HG02852 (cell line): ENCODE data around the gene TIMM10B.
A peak's percentile ranks its signal among the peaks of the same experiment; 100 is the strongest.

Experiments used
- ATAC-seq: cut with Tn5 transposase; IDR thresholded peaks from one replicate; pipeline ENCODE4 v1.9.1; 2021; ENCODE audit warnings: mild to moderate bottlenecking, moderate library complexity; ENCODE audit not compliant: unreplicated experiment

Gene TIMM10B

DNA sequence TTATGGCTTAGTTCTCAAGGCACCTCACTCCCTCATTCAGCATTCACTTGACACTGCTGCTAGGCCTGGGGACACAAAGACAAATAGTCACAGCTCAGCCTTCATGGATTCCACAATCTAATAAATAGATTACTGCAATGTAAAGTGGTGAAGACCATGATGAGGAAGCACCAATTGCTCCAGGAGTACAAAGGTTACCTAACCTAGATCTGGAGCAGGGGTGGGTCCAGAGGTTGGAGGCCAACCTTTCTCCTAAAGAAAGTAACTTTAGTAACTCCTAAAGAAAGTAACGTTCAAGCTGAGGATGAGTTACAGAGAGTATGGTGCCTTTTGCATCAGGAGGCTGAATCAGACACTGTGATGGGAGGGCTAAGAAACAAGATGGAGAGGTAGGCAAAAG, 11.7 kb upstream of the TIMM10B start:
- ATAC-seq = no peak

DNA sequence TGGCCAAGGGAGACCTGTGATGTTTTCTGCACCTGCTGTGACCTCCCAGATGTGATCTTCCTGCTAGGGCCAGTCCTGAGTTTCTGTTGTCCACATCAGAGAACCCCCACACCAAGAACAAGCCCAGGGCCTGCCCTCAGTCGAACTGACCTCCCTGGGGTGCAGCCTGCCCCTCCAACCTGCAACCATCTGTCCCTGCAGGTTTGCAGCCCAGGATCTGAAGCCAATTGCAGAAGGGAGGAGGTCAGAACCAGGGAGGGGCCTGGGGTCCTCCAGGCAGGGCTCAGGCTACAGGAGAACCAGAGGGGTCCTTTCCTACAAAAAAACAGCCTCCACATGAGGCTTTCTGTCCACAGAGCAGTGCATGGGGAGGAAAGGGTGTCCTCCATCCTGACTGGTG, 8.4 kb upstream of the TIMM10B start:
- no peak for ATAC-seq

DNA sequence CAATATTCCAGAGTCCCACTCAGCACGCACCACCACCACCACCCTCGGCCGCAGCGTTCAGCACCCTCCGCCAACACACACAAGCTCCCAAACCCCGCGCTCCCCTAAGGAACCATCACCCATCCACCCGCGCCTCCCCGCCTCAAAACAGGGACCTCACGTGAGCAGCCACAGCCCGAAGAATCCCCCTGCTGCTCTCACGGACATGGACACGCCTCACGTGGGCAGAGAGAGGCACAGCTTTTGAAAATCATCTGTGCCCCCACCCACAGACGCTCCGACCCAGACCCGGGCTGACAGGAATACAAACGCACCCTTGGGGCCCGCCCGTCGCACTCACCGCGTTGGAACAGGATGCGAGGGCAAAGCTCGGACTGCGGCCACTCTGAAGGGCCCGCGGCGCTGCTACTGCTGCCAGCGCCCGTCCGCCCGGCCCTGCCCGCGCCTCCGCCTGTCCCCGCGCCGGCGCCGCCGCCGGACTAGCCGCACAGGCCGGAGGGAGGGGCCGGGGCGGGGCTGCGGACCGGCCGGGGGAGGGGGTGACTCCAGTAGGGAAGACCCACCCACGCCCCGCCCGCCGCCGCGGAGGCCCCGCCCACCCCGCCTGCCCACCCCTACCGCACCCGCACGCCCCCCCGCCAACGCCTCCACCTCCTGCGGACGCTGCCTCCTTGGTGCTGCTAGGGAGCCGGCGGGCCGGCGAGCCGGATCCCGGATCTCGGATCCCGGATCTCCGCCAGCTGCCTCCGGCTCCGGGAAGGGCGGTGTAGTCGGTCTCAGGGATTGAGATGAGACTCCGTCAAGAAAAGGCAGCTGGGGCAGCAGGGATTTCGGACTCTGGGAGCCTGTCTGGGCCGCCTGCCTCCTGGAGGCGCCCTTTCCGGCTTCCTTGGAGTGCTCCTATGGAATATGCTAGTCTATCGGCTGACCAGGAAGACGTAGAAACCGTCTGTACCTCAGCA, 7.6 kb upstream of the TIMM10B start, which contains the start of gene TRIM3:
TSS of gene TRIM3 (minus strand) at position 491 of the 962 bp plus-strand sequence. CDS start 8,246 bp downstream, outside the sequence.
- peak; percentile 72 for ATAC-seq

DNA sequence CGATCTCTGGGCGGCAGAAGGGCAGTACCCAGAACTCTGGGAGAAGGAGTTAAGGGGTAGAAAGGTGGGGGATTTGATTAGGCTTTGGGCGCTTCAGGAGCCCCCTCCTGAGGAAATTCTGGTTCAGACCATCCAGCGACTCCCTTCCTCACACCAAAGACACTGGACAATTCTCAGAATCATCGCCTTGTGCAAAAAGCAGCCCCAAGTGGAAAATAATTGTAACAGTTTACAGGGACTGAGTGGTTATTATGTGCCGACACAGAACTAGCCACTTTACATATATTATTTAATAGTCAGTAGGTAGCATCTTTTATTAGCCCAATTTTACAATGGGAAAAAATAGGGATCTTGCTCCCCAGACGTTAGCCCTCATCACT, 6.9 kb upstream of the TIMM10B start:
- ATAC-seq = peak; percentile 3

DNA sequence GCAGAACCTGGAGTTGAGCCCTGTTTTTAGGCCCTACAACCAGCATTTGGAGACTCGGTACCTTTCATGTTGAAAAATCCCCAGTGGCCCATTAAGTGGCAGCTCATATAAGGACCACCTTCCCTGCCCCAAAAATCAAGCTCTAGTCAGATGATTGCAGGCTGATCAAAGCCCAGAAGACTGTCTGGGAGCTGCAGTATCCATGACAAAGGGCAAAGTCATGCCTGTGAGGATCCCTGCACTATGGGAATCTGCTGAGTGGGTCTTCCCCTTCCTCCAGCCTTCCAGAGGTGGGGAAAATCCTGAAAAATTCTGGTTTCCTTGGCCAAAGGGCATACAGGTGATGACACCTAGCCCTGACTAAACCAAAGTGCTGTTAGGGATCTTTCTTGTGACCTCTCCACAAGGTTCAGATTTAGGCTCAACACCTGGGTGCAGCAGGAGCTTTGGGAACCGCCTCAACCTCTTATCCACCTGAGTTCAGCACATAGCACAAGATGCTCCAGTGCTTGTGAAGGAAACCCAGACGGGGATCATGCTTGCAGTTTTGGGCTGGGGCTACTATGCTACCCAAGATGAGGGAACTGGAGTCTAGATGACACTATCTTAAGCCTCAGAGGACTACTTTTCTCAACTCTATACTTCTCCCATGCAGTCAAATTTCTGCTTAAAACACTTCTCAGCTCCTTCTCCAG, 6.3 kb upstream of the TIMM10B start:
- ATAC-seq = no peak

DNA sequence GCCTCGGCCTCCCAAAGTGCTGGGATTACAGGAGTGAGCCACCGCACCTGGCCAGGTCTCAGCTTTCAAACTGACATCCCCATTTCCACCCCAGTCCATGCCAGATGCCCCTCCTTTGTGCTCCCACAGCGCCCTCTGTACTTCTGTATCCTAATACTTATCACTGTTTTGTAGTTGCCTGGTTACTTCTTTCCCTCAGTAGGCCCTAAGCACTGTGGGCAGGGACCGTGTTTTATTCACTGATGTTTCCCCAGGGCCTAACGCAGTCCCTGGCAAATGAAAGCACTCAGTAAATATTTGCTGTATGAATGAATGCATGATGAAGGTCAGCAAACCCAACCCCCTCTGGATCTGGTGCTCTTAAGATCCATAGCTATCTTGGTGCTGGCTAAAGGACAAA, 5.4 kb upstream of the TIMM10B start:
- no peak for ATAC-seq

DNA sequence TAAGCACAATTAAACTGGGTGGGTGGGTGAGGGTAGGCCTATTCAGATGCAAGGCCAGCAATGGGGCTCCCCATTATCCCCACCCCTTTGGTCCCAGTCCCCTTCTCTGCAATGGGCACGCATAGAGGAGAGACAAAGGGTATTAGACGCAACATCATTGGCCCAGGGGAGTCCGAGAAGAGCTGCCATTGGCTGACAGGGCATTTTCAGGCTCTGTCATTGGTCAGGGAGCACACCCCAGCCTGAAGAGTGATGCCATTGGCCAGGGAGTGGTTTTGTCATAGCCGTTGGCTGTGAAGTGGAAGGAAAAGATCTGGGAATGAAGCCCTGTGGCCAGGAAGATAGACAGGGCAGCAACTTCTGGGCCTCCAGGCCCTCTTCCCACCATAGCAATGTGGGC, 4.7 kb upstream of the TIMM10B start:
- ATAC-seq = no peak

DNA sequence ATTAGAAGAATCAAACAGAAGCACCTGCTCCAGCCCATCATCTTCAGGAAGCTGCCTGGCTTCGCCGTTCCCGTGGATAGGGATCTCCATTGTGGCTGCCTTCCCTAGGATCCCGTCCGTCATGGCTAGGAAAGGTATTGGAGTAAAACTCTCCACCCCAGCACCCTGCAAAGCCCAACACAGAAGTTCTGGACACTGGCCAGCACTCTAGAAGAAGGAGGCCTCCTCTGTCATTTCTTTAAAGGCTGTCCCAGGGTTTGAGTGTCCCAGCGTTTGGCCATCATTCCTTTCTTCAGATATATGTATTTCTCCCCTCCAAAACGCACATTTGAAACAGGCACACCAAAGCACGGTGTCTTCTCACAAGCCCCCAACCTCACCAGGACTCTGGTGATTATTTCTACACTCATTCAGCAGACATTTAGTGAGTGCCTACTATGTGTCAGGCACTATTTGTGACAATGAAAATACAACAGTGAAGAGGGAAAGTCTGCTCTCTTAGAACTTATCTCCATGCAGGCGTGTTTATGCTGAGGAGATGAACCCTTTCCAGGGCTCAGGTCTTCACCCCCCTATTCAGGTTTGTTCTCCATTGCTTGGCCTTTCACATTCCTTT, 894 bp upstream of the TIMM10B start:
- ATAC-seq = no peak

DNA sequence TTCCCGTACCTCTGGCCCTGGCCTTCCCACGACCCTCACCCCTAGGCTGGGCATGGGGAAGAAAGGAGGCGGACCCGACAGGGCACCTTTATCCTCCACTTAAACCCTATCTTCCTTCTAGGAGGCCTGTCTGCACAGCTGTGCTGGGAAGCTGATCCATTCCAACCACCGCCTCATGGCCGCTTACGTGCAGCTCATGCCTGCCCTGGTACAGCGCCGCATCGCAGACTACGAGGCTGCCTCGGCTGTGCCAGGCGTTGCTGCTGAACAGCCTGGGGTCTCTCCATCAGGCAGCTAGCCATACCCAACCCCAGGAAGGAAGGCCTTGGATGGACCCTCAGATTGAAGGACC, 599 bp downstream of the TIMM10B start:
- no peak for ATAC-seq

DNA sequence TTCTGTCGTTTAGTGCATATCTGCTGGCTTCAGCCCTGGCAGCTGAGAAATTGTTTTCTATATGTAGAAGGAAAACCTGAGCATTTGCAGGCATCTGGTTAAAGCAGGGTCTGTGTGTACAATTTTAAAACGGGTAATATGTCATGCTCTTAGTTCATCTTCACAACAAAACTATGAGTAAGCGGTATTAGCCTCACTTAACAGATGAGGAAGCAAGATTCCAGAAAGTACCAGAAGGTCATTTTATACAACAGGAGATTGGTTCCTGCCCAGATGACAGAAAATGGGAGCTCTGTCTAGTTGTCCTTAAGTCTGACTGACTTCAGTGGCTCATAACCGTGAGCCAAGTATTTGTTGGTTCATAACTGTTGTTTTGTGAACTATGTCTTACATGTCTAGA, 1.1 kb downstream of the TIMM10B start:
- no peak for ATAC-seq

DNA sequence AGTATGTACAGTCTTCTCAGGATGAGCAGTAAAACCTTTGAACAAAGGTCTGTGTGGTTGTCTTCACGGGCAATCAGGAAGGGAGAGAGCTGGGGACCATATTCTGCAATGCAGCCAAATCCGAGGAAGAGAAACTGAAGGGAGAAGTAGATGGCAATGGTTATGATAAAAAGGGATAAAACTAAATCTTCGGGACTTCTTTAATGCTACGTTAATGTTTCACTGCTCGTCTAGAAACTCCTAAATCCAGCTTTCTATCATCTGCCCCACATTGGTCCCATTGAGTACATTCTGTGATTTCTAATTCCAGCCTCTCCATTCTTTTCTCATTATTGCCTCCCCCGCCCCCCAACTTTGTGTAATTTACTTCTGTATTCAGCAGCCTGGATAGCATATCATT, 1.7 kb downstream of the TIMM10B start:
- no peak for ATAC-seq

DNA sequence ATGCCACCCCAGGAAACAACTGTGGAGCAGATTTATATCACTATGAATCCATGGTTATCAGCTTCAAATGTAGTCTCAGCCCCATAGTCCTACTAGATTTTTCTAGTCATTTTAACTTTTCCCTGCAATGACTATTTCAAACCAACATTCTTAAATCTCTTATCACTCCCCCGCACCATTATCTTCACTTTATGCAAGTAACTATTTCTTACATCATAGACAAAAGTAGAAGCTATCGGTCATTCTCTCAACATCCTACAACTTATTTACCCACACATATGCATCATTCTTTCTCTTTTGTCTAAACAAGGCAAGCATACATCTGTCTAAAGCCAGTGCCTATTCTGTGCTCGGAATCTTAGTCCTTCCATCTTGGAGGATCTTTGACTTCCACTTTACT, 4.4 kb downstream of the TIMM10B start:
- no peak for ATAC-seq

DNA sequence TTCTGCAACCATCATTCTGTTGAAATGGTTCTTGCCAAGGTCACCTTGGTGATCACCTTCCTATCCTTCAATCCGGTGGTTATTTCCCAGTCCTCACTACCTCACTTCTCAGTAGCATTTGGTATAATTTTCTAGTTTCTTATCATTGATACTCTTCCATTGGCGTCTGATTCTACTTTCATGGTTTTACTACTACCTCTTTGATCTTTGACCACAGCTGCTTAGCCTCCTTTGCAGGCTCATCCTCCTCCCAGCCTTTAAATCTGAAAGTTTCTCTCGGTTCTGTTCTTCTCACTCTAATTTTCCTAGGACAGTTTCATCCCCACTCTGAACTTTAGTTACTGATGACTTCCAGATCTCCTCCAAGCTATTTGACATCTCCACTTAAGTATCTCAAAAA, 5.0 kb downstream of the TIMM10B start:
- no peak for ATAC-seq

DNA sequence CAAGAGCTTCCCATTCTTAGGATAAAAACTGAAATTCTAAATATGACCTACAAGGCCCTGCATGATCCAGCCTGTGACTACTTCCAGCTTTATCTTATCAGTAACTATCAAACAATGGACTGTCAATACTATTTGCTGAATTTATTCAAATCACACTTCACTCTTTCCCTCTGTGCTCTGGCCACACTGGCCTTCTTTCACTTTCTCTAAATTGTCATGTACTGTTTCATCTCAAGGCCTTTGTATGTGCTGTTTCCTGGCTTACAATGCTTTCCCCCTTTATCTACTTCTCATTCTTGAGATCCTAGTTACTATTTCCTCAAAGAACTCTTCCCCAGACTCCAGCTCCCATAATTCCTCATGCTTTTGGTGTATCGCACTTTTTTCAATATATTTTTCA, 5.6 kb downstream of the TIMM10B start:
- ATAC-seq = no peak

DNA sequence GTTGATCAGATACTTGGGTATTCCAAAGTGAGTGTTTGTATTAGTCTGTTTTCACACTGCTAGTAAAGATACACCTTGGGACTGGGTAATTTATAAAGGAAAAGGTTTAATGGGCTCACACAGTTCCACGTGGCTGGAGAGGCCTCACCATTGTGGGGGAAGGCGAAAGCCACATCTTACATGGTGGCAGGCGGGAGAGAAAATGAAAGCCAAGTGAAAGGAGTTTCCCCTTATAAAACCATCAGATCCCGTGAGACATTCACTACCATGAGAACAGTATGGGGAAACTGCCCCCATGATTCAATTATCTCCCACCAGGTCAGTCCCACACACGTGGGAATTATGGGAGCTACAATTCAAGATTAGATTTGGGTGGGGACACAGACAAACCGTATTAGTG, 7.0 kb downstream of the TIMM10B start:
- ATAC-seq = no peak

DNA sequence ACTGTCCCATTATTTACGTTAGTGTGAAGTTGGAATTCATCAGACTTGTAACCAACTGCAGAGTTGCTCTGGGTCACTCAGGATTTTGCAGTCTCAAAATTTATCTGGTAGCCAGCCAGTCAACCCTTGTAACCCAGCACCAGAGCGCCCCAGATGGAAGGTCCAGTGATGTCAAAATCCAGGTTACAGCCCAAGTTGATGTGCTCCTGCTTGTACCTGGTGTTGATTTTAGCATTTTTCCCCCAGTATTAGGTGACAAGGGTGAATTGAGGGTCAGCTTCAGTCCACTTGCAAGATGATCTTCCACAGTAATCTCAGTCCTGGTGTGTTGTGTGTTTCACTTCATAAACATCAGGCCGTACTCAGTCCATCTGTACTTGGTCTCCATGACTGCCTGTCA, 7.5 kb downstream of the TIMM10B start:
- no peak for ATAC-seq

DNA sequence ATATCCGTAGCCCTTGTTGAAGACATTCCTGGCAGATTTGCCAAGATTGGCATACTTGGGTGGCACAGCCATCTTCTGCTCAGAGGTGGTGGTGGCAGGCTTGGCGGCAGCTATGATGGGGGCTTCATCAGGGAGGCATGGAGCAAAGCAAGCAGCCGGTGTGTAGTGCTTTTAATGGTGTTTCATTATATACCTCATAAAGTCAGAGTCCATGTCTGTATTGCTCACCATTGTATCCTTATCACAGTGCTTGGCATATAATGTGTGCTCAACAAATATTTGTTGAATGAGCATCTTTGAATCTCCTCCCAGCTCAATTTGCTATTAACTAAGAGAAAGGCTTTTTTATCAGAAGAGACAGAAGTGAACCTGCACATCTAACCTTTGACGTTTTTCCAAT, 8.0 kb downstream of the TIMM10B start:
- no peak for ATAC-seq

DNA sequence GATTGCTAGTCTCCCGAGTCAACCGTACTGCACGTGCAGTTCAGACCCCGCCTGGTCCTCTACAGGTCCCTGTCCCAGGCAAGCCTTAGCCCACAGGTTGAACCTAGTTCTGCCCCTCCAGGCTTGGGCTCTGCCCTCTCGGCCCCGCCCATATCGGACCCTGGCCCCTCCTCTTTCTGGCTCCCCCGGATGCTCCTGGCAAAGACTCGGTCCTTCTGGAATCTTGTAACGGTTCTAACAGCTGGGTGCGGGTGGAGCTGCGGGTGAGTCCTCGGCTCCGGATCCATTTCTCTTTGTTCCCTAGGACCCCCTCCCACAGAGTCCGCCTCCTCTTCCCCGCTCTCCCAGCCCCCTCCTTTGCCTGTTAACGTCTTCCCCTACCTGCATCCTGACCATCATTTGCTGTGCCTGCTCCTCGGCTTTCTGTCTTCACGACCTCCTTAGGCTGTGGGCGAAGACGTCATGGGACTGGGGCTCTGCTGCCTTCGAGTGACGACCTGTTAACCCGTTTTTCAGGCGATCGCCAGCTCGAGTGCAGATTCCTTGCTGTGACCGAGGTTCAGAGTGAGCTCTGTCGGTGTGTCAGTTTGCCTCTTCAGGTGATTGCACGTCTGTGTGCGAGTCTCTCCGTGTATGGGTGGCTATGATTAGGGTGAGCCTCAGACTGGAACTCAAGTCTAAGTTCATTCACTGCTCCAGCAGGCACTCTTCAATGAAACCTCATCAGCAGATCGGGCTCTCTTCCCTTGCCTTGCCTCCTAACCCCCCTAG, 16.0 kb downstream of the TIMM10B start, which contains the start of gene DNHD1:
TSS of gene DNHD1 (plus strand) at position 212 of the 771 bp plus-strand sequence. CDS start 936 bp downstream, outside the sequence.
- no peak for ATAC-seq

DNA sequence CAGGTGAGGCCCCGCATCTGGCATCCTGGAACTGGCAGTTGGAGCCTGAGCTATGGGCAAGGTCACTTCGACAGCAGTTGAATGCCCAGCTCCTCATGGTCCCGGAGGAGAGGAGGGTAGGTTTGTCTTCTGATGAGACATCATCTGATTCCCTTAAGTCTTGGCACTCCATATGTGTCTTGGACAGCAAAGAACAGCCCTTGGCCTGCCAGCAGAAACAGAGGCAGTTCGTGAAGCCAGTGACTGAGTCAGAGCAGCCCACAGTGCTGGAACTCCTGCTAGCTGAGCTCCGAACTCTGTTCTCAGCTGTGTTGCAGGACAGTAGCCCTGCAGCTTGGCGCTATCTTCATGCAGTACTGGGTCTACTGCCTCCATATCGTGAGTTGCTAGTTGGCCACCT, 16.8 kb downstream of the TIMM10B start:
- no peak for ATAC-seq

DNA sequence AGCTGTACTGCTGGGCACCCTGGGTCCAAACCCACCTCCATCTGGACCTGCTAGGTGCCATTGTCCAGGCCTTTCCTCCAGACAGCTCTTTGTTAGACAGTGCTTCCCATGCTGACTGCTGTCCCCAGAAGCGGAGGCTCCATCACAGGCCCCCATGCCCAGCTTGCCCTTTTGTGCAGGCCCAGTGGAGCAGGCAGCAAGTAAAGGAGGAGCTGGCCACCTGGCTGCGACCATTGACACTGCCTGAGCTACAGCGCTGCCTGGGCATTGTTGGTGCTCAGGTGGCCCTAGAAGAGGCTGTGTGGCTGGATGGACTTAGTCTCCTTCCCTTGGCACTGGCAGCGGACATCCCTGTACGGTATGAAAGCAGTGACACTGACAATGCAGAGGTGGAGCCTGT, 17.2 kb downstream of the TIMM10B start:
- no peak for ATAC-seq

DNA sequence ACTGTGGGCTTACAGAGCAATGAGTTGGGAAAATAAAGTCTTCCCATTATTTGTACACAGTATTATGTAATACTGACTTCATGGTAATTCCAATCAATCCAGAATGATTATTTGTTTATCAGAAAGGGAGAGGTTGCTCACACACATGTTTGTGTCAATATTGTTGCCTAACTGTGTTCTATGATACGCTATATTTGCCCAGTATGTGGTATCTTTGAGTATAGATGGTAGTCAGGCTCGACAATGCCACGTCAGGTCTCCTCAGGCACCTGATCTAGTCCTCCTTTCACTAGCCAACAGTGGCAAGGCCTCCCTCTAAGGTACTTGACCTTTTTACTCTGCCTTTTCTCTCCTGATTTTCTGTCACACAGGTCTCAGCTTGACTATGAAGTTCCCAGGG, 21.1 kb downstream of the TIMM10B start:
- no peak for ATAC-seq
